CD4-positive, CD25-positive, alpha-beta regulatory T cell (primary cell): ENCODE results near the gene TUBA8. TPM values are rescaled to one million over a fixed set of nuclear protein-coding genes. Genes with fewer than 3 reads are reported as not detected.
A peak's percentile ranks its signal among the peaks of the same experiment; 100 is the strongest.
"Not testable (repeated sequence)": the region's sequence is repeated elsewhere in the genome, so short reads cannot be mapped to it uniquely, and the experiment has no call there.

Experiments used
- ATAC-seq, 2 donors: fragments of 150-1000 bp; cut with Tn5 transposase; one replicate each; pipeline ENCODE4 v1.10.0; 2021; ENCODE audit warnings: low read depth in 2 of 2, moderate number of reproducible peaks in 2 of 2, moderate library complexity in 1 of 2
- DNase-seq, 3 donors: peaks; one replicate each; pipeline versions ENCODE4 v3.0.0 to v3.0.0-alpha.2; 2012 to 2022; ENCODE audit warnings: mixed read lengths in 1 of 3
- H3K27ac ChIP-seq: one replicate; pipeline ENCODE4 v1.7.0; 2013; ENCODE audit warnings: mild to moderate bottlenecking, low read length; ENCODE audit not compliant: insufficient read depth, poor library complexity, severe bottlenecking
- H3K27me3 ChIP-seq: one replicate; pipeline ENCODE4 v1.7.0; 2013; ENCODE audit warnings: low read length; ENCODE audit not compliant: control insufficient read depth, insufficient read depth
- H3K36me3 ChIP-seq: one replicate; pipeline ENCODE4 v1.7.0; 2013; ENCODE audit warnings: mild to moderate bottlenecking, low read length, moderate library complexity; ENCODE audit not compliant: control insufficient read depth, insufficient read depth
- H3K4me1 ChIP-seq: 2 replicates; pipeline ENCODE4 v1.7.0; 2013; ENCODE audit warnings: mild to moderate bottlenecking, low read length; ENCODE audit not compliant: insufficient read depth, control insufficient read depth, poor library complexity, severe bottlenecking
- H3K4me3 ChIP-seq: one replicate; pipeline ENCODE4 v1.7.0; 2013; ENCODE audit warnings: low read depth, mild to moderate bottlenecking, low read length, moderate library complexity
- H3K9me3 ChIP-seq, 2 experiments: 1 replicate in 1 of 2; 2 replicates in 1 of 2; pipeline ENCODE4 v1.7.0; 2013; ENCODE audit warnings: low read length in 2 of 2, mild to moderate bottlenecking in 1 of 2, moderate library complexity in 1 of 2; ENCODE audit not compliant: control insufficient read depth in 2 of 2
- H3K27ac Mint-ChIP-seq, 3 donors: one replicate each; pipeline ENCODE4 v1.8.0; 2020 to 2022; ENCODE audit warnings: mild to moderate bottlenecking in 3 of 3, mixed read lengths in 3 of 3, moderate library complexity in 2 of 3
- H3K27me3 Mint-ChIP-seq: one replicate; pipeline ENCODE4 v1.8.0; 2022; ENCODE audit warnings: mild to moderate bottlenecking, mixed read lengths
- H3K36me3 Mint-ChIP-seq: one replicate; pipeline ENCODE4 v1.8.0; 2020; ENCODE audit warnings: mixed read lengths
- H3K4me1 Mint-ChIP-seq, 4 donors: one replicate each; pipeline ENCODE4 v1.8.0; 2020 to 2022; ENCODE audit warnings: mixed read lengths in 4 of 4, mild to moderate bottlenecking in 1 of 4
- H3K4me3 Mint-ChIP-seq, 4 donors: one replicate each; pipeline ENCODE4 v1.8.0; 2020 to 2022; ENCODE audit warnings: mild to moderate bottlenecking in 4 of 4, mixed read lengths in 4 of 4, moderate library complexity in 3 of 4
- H3K9me3 Mint-ChIP-seq, 7 donors: one replicate each; pipeline ENCODE4 v1.8.0; 2020 to 2022; ENCODE audit warnings: mixed read lengths in 7 of 7, mild to moderate bottlenecking in 3 of 7, moderate library complexity in 2 of 7
- polyA plus RNA-seq, 4 donors: library from polyadenylated mRNA; unstranded; fragments of 300-500 nt; fragmentation: Illumina TruSeq; gene quantifications; one replicate each; pipeline ENCODE4 v1.2.3, GENCODE V29; 2021
- total RNA-seq: library from RNA; stranded (reverse); gene quantifications from one replicate; pipeline ENCODE4 v1.2.3, GENCODE V29; 2022

Gene TUBA8
- total and polyA plus RNA-seq, 5 donors from 2014 or later = 0.15 to 2.3 (median 0.30) TPM

GRCh38 chr22:18172203-18172602 lies 61.6 kb downstream of the TUBA8 start:
- peaks cover 24% of the 10 kb centered on the region for H3K36me3 Mint-ChIP-seq
- H3K27me3 Mint-ChIP-seq, ATAC-seq, DNase-seq, H3K36me3 ChIP-seq, H3K9me3 Mint-ChIP-seq, H3K4me1 Mint-ChIP-seq, H3K27me3 ChIP-seq, H3K27ac ChIP-seq, H3K27ac Mint-ChIP-seq, H3K9me3 ChIP-seq, H3K4me1 ChIP-seq, H3K4me3 Mint-ChIP-seq, H3K4me3 ChIP-seq: not testable (repeated sequence)

- DNase-seq, H3K4me3 ChIP-seq, H3K27ac ChIP-seq, H3K9me3 Mint-ChIP-seq, ATAC-seq, H3K27me3 ChIP-seq, H3K4me1 Mint-ChIP-seq, H3K36me3 ChIP-seq, H3K27me3 Mint-ChIP-seq, H3K4me3 Mint-ChIP-seq, H3K4me1 ChIP-seq, H3K9me3 ChIP-seq: not testable (repeated sequence)
- Mint-ChIP-seq H3K27ac (peak overlapping the region in 1 of 3 donors; percentile 20), H3K36me3 (peaks cover 22% of the 10 kb centered on the region)
These were observed 62.2 kb downstream of the TUBA8 start for GRCh38 chr22:18172776-18173175.

- H3K4me3 Mint-ChIP-seq, H3K9me3 Mint-ChIP-seq, H3K36me3 ChIP-seq, H3K4me1 ChIP-seq, H3K27me3 ChIP-seq, ATAC-seq, H3K4me3 ChIP-seq, DNase-seq, H3K27me3 Mint-ChIP-seq, H3K4me1 Mint-ChIP-seq, H3K9me3 ChIP-seq, H3K27ac ChIP-seq: not testable (repeated sequence)
- Mint-ChIP-seq H3K36me3 (peaks cover 16% of the 10 kb centered on the region), H3K27ac (peak overlapping the region in 1 of 3 donors; percentile 20)
These were observed 62.8 kb downstream of the TUBA8 start for GRCh38 chr22:18173441-18173840.

Other genes starting within 250 kb of the TUBA8 start
- 39.9 TPM for gene MICAL3, start 86.2 kb upstream of the TUBA8 start, total RNA-seq
- gene MICAL3, start 86.2 kb upstream of the TUBA8 start, polyA plus RNA-seq = 1 to 10 TPM in 3 of 4 donors, under 1 TPM in 1; 0.71 to 2.3 (median 1.5) TPM
- 35.4 TPM for gene PEX26, start 32.8 kb upstream of the TUBA8 start, total RNA-seq
- 1 to 10 TPM; 3.4 to 4.1 (median 3.7) TPM for gene PEX26, start 32.8 kb upstream of the TUBA8 start, polyA plus RNA-seq
- gene USP18, start 39.4 kb downstream of the TUBA8 start, total RNA-seq = 7.6 TPM
- gene USP18, start 39.4 kb downstream of the TUBA8 start, polyA plus RNA-seq = 10 to 100 TPM in 3 of 4 donors, 1 to 10 TPM in 1; 6.4 to 16.0 (median 12.9) TPM